ENCODE results near the gene VAMP8.
"Not testable (repeated sequence)": the region's sequence is repeated elsewhere in the genome, so short reads cannot be mapped to it uniquely, and the experiment has no call there.

Gene VAMP8

GRCh38 chr2:85547859-85548607 is 29.4 kb upstream of the VAMP8 start:
- no peak for DNase-seq

- DNase-seq: no peak
Measured at GRCh38 chr2:85548608-85548900, 28.8 kb upstream of the VAMP8 start.

- DNase-seq: no peak
Measured at GRCh38 chr2:85549095-85549494, 28.3 kb upstream of the VAMP8 start.

- no peak for DNase-seq
Measured at GRCh38 chr2:85549826-85550225, 27.6 kb upstream of the VAMP8 start.

- DNase-seq: no peak
Measured at GRCh38 chr2:85550486-85550885, 26.9 kb upstream of the VAMP8 start.

GRCh38 chr2:85551698-85552678 is 25.4 kb upstream of the VAMP8 start:
- DNase-seq: peak; percentile 20 to 47

- DNase-seq: no peak
Measured at GRCh38 chr2:85553184-85553583, 24.2 kb upstream of the VAMP8 start.

- DNase-seq: no peak
Measured at GRCh38 chr2:85554980-85555612, 22.3 kb upstream of the VAMP8 start.

- no peak for DNase-seq
Measured at GRCh38 chr2:85557130-85557529, 20.3 kb upstream of the VAMP8 start.

GRCh38 chr2:85558160-85558559 is 19.2 kb upstream of the VAMP8 start:
- no peak for DNase-seq

- DNase-seq: not testable (repeated sequence)
Measured at GRCh38 chr2:85560403-85560726, 17.0 kb upstream of the VAMP8 start.

GRCh38 chr2:85560812-85561279 is 16.5 kb upstream of the VAMP8 start:
- DNase-seq: no peak

- peak; percentile 74 to 90 for DNase-seq
Measured at GRCh38 chr2:85561280-85562212, 15.8 kb upstream of the VAMP8 start, which contains the start of gene GGCX. GGCX (minus strand) TSS chr2:85561493; CDS start chr2:85561428, 65 bp downstream.

- no peak for DNase-seq
Measured at GRCh38 chr2:85564144-85564563, 13.2 kb upstream of the VAMP8 start.

GRCh38 chr2:85566265-85566664 is 11.1 kb upstream of the VAMP8 start:
- DNase-seq: no peak

GRCh38 chr2:85575739-85576138 is 1.6 kb upstream of the VAMP8 start:
- DNase-seq: no peak

GRCh38 chr2:85577063-85577385 is 362 bp upstream of the VAMP8 start:
- DNase-seq: no peak

- no peak for DNase-seq
Measured at GRCh38 chr2:85578243-85579180, 1.1 kb downstream of the VAMP8 start.

GRCh38 chr2:85579266-85579935 is 2.0 kb downstream of the VAMP8 start:
- no peak for DNase-seq

- DNase-seq: no peak
Measured at GRCh38 chr2:85580206-85580605, 2.8 kb downstream of the VAMP8 start.

GRCh38 chr2:85582492-85582891 is 5.1 kb downstream of the VAMP8 start:
- DNase-seq: no peak
